Fibroblast of lung (primary cell): ENCODE measurements around the gene RASA3. TPM values are rescaled to one million over a fixed set of nuclear protein-coding genes. Genes with fewer than 3 reads are reported as not detected.
A peak's percentile ranks its signal among the peaks of the same experiment; 100 is the strongest.

Experiments
- DNase-seq, 2 donors: peaks; one replicate each; pipeline versions ENCODE4 v3.0.0 to v3.0.0-alpha.2; 2010; ENCODE audit warnings: low read depth in 2 of 2
- H2AFZ ChIP-seq: 2 replicates; pipeline ENCODE4 v1.5.1; 2012; ENCODE audit warnings: low read length, control low read depth, inconsistent platforms
- H3K27ac ChIP-seq: 2 replicates; pipeline ENCODE4 v1.5.1; 2011; ENCODE audit warnings: low read length, control low read depth; ENCODE audit not compliant: insufficient read depth
- H3K27me3 ChIP-seq: 2 replicates; pipeline ENCODE4 v1.5.1; 2011; ENCODE audit warnings: mild to moderate bottlenecking, low read length; ENCODE audit not compliant: control insufficient read depth, insufficient read depth
- H3K36me3 ChIP-seq: 2 replicates; pipeline ENCODE4 v1.5.1; 2011; ENCODE audit warnings: low read length; ENCODE audit not compliant: control insufficient read depth, insufficient read depth
- H3K4me1 ChIP-seq: 2 replicates; pipeline ENCODE4 v1.5.1; 2011; ENCODE audit warnings: low read length; ENCODE audit not compliant: control insufficient read depth, insufficient read depth; ENCODE audit errors: extremely low read depth
- H3K4me2 ChIP-seq: 2 replicates; pipeline ENCODE4 v1.5.1; 2011; ENCODE audit warnings: low read length, control low read depth; ENCODE audit not compliant: insufficient read depth; ENCODE audit errors: extremely low read depth
- H3K4me3 ChIP-seq, 4 experiments: fragments of 200-600 bp in 1 of 4; sonication (generic) in 1 of 4; replicated peaks in 1 of 4; 2 replicates each; pipeline ENCODE4 v1.5.1; 2011 to 2016; ENCODE audit warnings: low read length in 4 of 4, low read depth in 3 of 4, mild to moderate bottlenecking in 3 of 4, control low read depth in 2 of 4, inconsistent platforms in 1 of 4, mixed read lengths in 1 of 4; ENCODE audit not compliant: insufficient read depth in 1 of 4; ENCODE audit errors: control extremely low read depth in 1 of 4
- H3K79me2 ChIP-seq: 2 replicates; pipeline ENCODE4 v1.5.1; 2012; ENCODE audit warnings: mild to moderate bottlenecking, low read length, inconsistent platforms; ENCODE audit not compliant: control insufficient read depth, insufficient read depth
- H3K9ac ChIP-seq: 2 replicates; pipeline ENCODE4 v1.5.1; 2011; ENCODE audit warnings: mild to moderate bottlenecking, low read length, control low read depth; ENCODE audit not compliant: insufficient read depth
- H3K9me3 ChIP-seq: 2 replicates; pipeline ENCODE4 v1.5.1; 2012; ENCODE audit warnings: low read depth, low read length; ENCODE audit not compliant: control insufficient read depth, insufficient read depth
- H4K20me1 ChIP-seq: 2 replicates; pipeline ENCODE4 v1.5.1; 2011; ENCODE audit warnings: low read length; ENCODE audit not compliant: control insufficient read depth, insufficient read depth; ENCODE audit errors: extremely low read depth
- CTCF ChIP-seq, 2 donors: IDR thresholded peaks in 1 of 2; conservative IDR thresholded peaks in 1 of 2; 1 replicate in 1 of 2; 2 replicates in 1 of 2; pipeline ENCODE4 v1.5.1; 2011 to 2012; ENCODE audit warnings: low read length in 2 of 2, control low read depth in 1 of 2, inconsistent platforms in 1 of 2, low read depth in 1 of 2, mild to moderate bottlenecking in 1 of 2
- EZH2 ChIP-seq: IDR thresholded peaks from 2 replicates; pipeline ENCODE4 v1.5.1; 2012; ENCODE audit warnings: low read length, control low read depth, mild to moderate bottlenecking; ENCODE audit errors: missing control alignments
- polyA plus RNA-seq, 2 donors: library from polyadenylated mRNA; depleted of rRNA in 1 of 2; stranded (reverse) in 1 of 2; unstranded in 1 of 2; fragments of >200 nt; gene quantifications; 2 replicates each; pipeline ENCODE4 v1.2.1, GENCODE V29; 2011 to 2012; ENCODE audit warnings: missing spikeins in 1 of 2
- total RNA-seq: library from RNA; depleted of rRNA; stranded (reverse); fragments of >200 nt; gene quantifications from 2 replicates; pipeline ENCODE4 v1.2.1, GENCODE V29; 2014

Gene RASA3
- total and polyA plus RNA-seq, 2 donors (not counting 1 experiment from before 2014, with no cell fraction given), result 26.6 to 31.1 TPM

GRCh38 chr13:114102131-114102520 lies 30.3 kb downstream of the RASA3 start:
- H2AFZ ChIP-seq, result no peak overlapping the region
- no peak overlapping the region for H3K4me3 ChIP-seq
- H3K9me3 ChIP-seq, result no peaks in the 10 kb centered on the region
- no peaks in the 10 kb centered on the region for H4K20me1 ChIP-seq
- TF ChIP-seq EZH2 (no peak), CTCF (conservative IDR thresholded peaks at IDR 0.05 in 1 of 2, IDR thresholded peaks at IDR 0.05 in 1 of 2; ENCODE audit: low read depth in 1 of 2, low read length in 2 of 2) (no peak)
- H3K79me2 ChIP-seq, result peaks cover 90% of the 10 kb centered on the region
- no peak overlapping the region for H3K9ac ChIP-seq
- H3K4me2 ChIP-seq, result no peak overlapping the region
- DNase-seq, result peak in 1 of 2 donors; percentile 38
- peaks cover 3% of the 10 kb centered on the region for H3K36me3 ChIP-seq
- peak overlapping the region; percentile 27 for H3K27ac ChIP-seq
- H3K4me1 ChIP-seq, result peaks cover 34% of the 10 kb centered on the region
- H3K27me3 ChIP-seq, result no peaks in the 10 kb centered on the region

GRCh38 chr13:114101358-114102130 lies 30.9 kb downstream of the RASA3 start:
- DNase-seq, result peak; percentile 15 to 39
- H3K79me2 ChIP-seq, result peaks cover 90% of the 10 kb centered on the region
- H3K4me3 ChIP-seq, result no peak overlapping the region
- H4K20me1 ChIP-seq, result no peaks in the 10 kb centered on the region
- no peak overlapping the region for H2AFZ ChIP-seq
- no peaks in the 10 kb centered on the region for H3K27me3 ChIP-seq
- H3K4me2 ChIP-seq, result no peak overlapping the region
- peaks cover 29% of the 10 kb centered on the region for H3K4me1 ChIP-seq
- H3K36me3 ChIP-seq, result peaks cover 1% of the 10 kb centered on the region
- TF ChIP-seq EZH2 (no peak), CTCF (conservative IDR thresholded peaks at IDR 0.05 in 1 of 2, IDR thresholded peaks at IDR 0.05 in 1 of 2; ENCODE audit: low read depth in 1 of 2, low read length in 2 of 2) (no peak)
- no peaks in the 10 kb centered on the region for H3K9me3 ChIP-seq
- H3K9ac ChIP-seq, result peak overlapping the region; percentile 37
- H3K27ac ChIP-seq, result peak overlapping the region; percentile 57

- Histone ChIP-seq H3K4me2 (no peak overlapping the region), H3K27me3 (no peaks in the 10 kb centered on the region), H3K4me3 (no peak overlapping the region), H2AFZ (no peak overlapping the region), H3K9ac (no peak overlapping the region), H3K79me2 (peaks cover 90% of the 10 kb centered on the region), H4K20me1 (no peaks in the 10 kb centered on the region), H3K27ac (peak overlapping the region; percentile 57), H3K36me3 (peaks cover 1% of the 10 kb centered on the region), H3K9me3 (no peaks in the 10 kb centered on the region), H3K4me1 (peaks cover 24% of the 10 kb centered on the region)
- TF ChIP-seq EZH2 (no peak), CTCF (conservative IDR thresholded peaks at IDR 0.05 in 1 of 2, IDR thresholded peaks at IDR 0.05 in 1 of 2; ENCODE audit: low read depth in 1 of 2, low read length in 2 of 2) (no peak)
- DNase-seq, result peak; percentile 21 to 54
These were observed 31.7 kb downstream of the RASA3 start for GRCh38 chr13:114100446-114101357.
